Measurements from ENCODE around the gene LCK. TPM values are rescaled to one million over a fixed set of nuclear protein-coding genes. Genes with fewer than 3 reads are reported as not detected.

LCK gene
- total RNA-seq, 1 experiment from 2014 or later, result 51.0 TPM

GRCh38 chr1:32263744-32264143 is 12.7 kb downstream of the LCK start:
- Mint-ChIP-seq H3K27ac (no peak overlapping the region), H3K4me3 (no peak overlapping the region), H3K4me1 (peaks cover 13% of the 10 kb centered on the region; the same call in 1 of the 2 replicates), H3K36me3 (no peaks in the 10 kb centered on the region), H3K27me3 (ENCODE audit: low read depth) (no peaks in the 10 kb centered on the region), H3K9me3 (peaks cover 7% of the 10 kb centered on the region)
- CTCF ChIA-PET, result interaction anchor here (4.1 kb wide), 1 partner anchor 15 kb away, joined by 15 read pairs; no protein-coding TSS in a partner anchor
- no peak for ATAC-seq
- DNase-seq (ENCODE audit: low spot score), result no peak
- POLR2A ChIA-PET, result interaction anchor here (0.7 kb wide), 1 partner anchor 71 kb away, joined by 3 read pairs; no protein-coding TSS in a partner anchor
- no peak for TF ChIP-seq MXD4 (CRISPR knock-in tag; IDR thresholded peaks at IDR 0.05; ENCODE audit: borderline replicate concordance)
- TF ChIP-seq GABPB1 (CRISPR knock-in tag; IDR thresholded peaks at IDR 0.05), result no peak
- TF ChIP-seq ETV6 (CRISPR knock-in tag; IDR thresholded peaks at IDR 0.05), result no peak
- no peak for TF ChIP-seq JUN (CRISPR knock-in tag; IDR thresholded peaks at IDR 0.05)

GRCh38 chr1:32265846-32266245 is 14.8 kb downstream of the LCK start:
- Mint-ChIP-seq H3K4me3 (no peak overlapping the region), H3K9me3 (peaks cover 7% of the 10 kb centered on the region), H3K27me3 (ENCODE audit: low read depth) (no peaks in the 10 kb centered on the region), H3K36me3 (no peaks in the 10 kb centered on the region), H3K4me1 (peaks cover 13% of the 10 kb centered on the region; the same call in 1 of the 2 replicates), H3K27ac (no peak overlapping the region)
- no peak for ATAC-seq
- CTCF ChIA-PET, result interaction anchor here (0.7 to 4.1 kb wide), 3 partner anchors 12 to 85 kb away, joined by 3 to 15 read pairs (median 3); no protein-coding TSS in a partner anchor
- 0 out of 2 replicates have a peak, but pooled peaks have one; percentile 8 for TF ChIP-seq ZNF121 (CRISPR knock-in tag; IDR thresholded peaks at IDR 0.05)
- no peak for TF ChIP-seq ATF6 (CRISPR knock-in tag; IDR thresholded peaks at IDR 0.05)
- DNase-seq (ENCODE audit: low spot score), result no peak
- POLR2A ChIA-PET, result no interaction called here

GRCh38 chr1:32266921-32267591 is 16.0 kb downstream of the LCK start:
- no peak for ATAC-seq
- POLR2A ChIA-PET, result interaction anchor here (0.6 kb wide), 1 partner anchor 26 kb away, joined by 4 read pairs; no protein-coding TSS in a partner anchor
- peak overlapping the region; percentile 46; the same call in 1 of the 2 replicates for H3K27ac Mint-ChIP-seq
- TF ChIP-seq FOXP4 (CRISPR knock-in tag; IDR thresholded peaks at IDR 0.05) (no peak), RELA (CRISPR knock-in tag; IDR thresholded peaks at IDR 0.05; ENCODE audit: borderline replicate concordance) (no peak), GRHL2 (CRISPR knock-in tag; IDR thresholded peaks at IDR 0.05; ENCODE audit: insufficient replicate concordance, severe bottlenecking) (no peak), ZNF138 (CRISPR knock-in tag; conservative IDR thresholded peaks at IDR 0.05) (no peak), PRRX2 (CRISPR knock-in tag; IDR thresholded peaks at IDR 0.05) (no peak), ZNF512 (CRISPR knock-in tag; IDR thresholded peaks at IDR 0.05; ENCODE audit: borderline replicate concordance) (no peak), ATF1 (CRISPR knock-in tag; IDR thresholded peaks at IDR 0.05) (no peak), PRDM15 (CRISPR knock-in tag; IDR thresholded peaks at IDR 0.05) (no peak), USF2 (CRISPR knock-in tag; IDR thresholded peaks at IDR 0.05) (no peak), CDX4 (CRISPR knock-in tag; IDR thresholded peaks at IDR 0.05; ENCODE audit: borderline replicate concordance) (no peak), CTCF (IDR thresholded peaks at IDR 0.05) (no peak), NR2C2 (CRISPR knock-in tag; IDR thresholded peaks at IDR 0.05) (no peak)

More at GRCh38 chr1:32266921-32267591, 16.0 kb downstream of the LCK start:
- Mint-ChIP-seq H3K9me3 (peaks cover 7% of the 10 kb centered on the region), H3K4me3 (no peak overlapping the region), H3K4me1 (peaks cover 13% of the 10 kb centered on the region), H3K36me3 (no peaks in the 10 kb centered on the region), H3K27me3 (ENCODE audit: low read depth) (no peaks in the 10 kb centered on the region)
- CTCF ChIA-PET, result interaction anchor here (0.6 to 4.1 kb wide), 2 partner anchors 19 to 254 kb away, joined by 3 to 15 read pairs; no protein-coding TSS in a partner anchor
- DNase-seq (ENCODE audit: low spot score), result no peak
